Hematopoietic multipotent progenitor cell treated with erythropoietin and hydrocortisone succinate and interleukin-3 and kit ligand, for 6 days (in vitro differentiated cells): Measurements from ENCODE around the gene KLC1.

Experiments used
- DNase-seq: peaks from one replicate; pipeline ENCODE4 v3.0.0-alpha.2; 2015

Gene KLC1

GRCh38 chr14:103706551-103707328 is 77.7 kb downstream of the KLC1 start:
- no peak for DNase-seq

GRCh38 chr14:103707329-103708263 is 78.6 kb downstream of the KLC1 start:
- DNase-seq = no peak

GRCh38 chr14:103708750-103709187 is 79.8 kb downstream of the KLC1 start:
- no peak for DNase-seq

- DNase-seq = no peak
These were observed 80.8 kb downstream of the KLC1 start for GRCh38 chr14:103709814-103710213.

- DNase-seq = no peak
These were observed 81.9 kb downstream of the KLC1 start for GRCh38 chr14:103710771-103711377.

GRCh38 chr14:103711516-103712431 is 82.8 kb downstream of the KLC1 start:
- no peak for DNase-seq

GRCh38 chr14:103712633-103713247 is 83.7 kb downstream of the KLC1 start:
- DNase-seq = no peak

- DNase-seq = peak; percentile 42
These were observed 84.5 kb downstream of the KLC1 start for GRCh38 chr14:103713304-103714062.

GRCh38 chr14:103714063-103714724 is 85.2 kb downstream of the KLC1 start:
- no peak for DNase-seq

- peak; percentile 100 for DNase-seq
These were observed 86.3 kb downstream of the KLC1 start, which contains the start of the genes XRCC3 and ZFYVE21 for GRCh38 chr14:103715052-103716000. Gene XRCC3, minus strand, starts transcription at chr14:103715451. Its CDS starts 4,364 bp downstream, at chr14:103711087. Gene ZFYVE21, plus strand, starts transcription at chr14:103715810. Its CDS starts 32 bp downstream, at chr14:103715842.

- DNase-seq = peak; percentile 51
These were observed 87.2 kb downstream of the KLC1 start for GRCh38 chr14:103716091-103716801.

GRCh38 chr14:103716899-103717411 is 87.9 kb downstream of the KLC1 start:
- DNase-seq = no peak

GRCh38 chr14:103718572-103718971 is 89.6 kb downstream of the KLC1 start:
- DNase-seq = no peak

GRCh38 chr14:103719751-103720150 is 90.7 kb downstream of the KLC1 start:
- no peak for DNase-seq

GRCh38 chr14:103721334-103722120 is 92.5 kb downstream of the KLC1 start:
- DNase-seq = no peak

GRCh38 chr14:103723748-103724081 is 94.7 kb downstream of the KLC1 start:
- no peak for DNase-seq

- peak; percentile 97 for DNase-seq
These were observed 95.1 kb downstream of the KLC1 start for GRCh38 chr14:103724116-103724515.
